Glutamatergic neuron (in vitro differentiated cells): ENCODE measurements around the gene PAK2. TPM values are rescaled to one million over a fixed set of nuclear protein-coding genes. Genes with fewer than 3 reads are reported as not detected.
A peak's percentile ranks its signal among the peaks of the same experiment; 100 is the strongest.

Experiments used
- DNase-seq: peaks from one replicate; pipeline ENCODE4 v3.0.0; 2022
- H3K27ac Mint-ChIP-seq: one replicate; pipeline ENCODE4 v1.8.0; 2020; ENCODE audit warnings: mild to moderate bottlenecking, mixed read lengths, inconsistent platforms; ENCODE audit not compliant: unreplicated experiment
- H3K27me3 Mint-ChIP-seq: one replicate; pipeline ENCODE4 v1.8.0; 2020; ENCODE audit warnings: mild to moderate bottlenecking, moderate library complexity, mixed read lengths, inconsistent platforms; ENCODE audit not compliant: unreplicated experiment
- H3K36me3 Mint-ChIP-seq: one replicate; pipeline ENCODE4 v1.8.0; 2020; ENCODE audit warnings: mild to moderate bottlenecking, mixed read lengths, inconsistent platforms; ENCODE audit not compliant: unreplicated experiment
- H3K4me1 Mint-ChIP-seq: one replicate; pipeline ENCODE4 v1.8.0; 2020; ENCODE audit warnings: mild to moderate bottlenecking, low read depth, mixed read lengths, inconsistent platforms; ENCODE audit not compliant: unreplicated experiment
- H3K4me3 Mint-ChIP-seq: one replicate; pipeline ENCODE4 v1.8.0; 2020; ENCODE audit warnings: mild to moderate bottlenecking, mixed read lengths, inconsistent platforms; ENCODE audit not compliant: unreplicated experiment
- H3K9me3 Mint-ChIP-seq: one replicate; pipeline ENCODE4 v1.8.0; 2020; ENCODE audit warnings: mild to moderate bottlenecking, moderate library complexity, mixed read lengths, inconsistent platforms; ENCODE audit not compliant: unreplicated experiment
- long read RNA-seq: library from polyadenylated mRNA; unstranded; transcript quantifications from one replicate; pipeline ENCODE4 v2.0.0, GENCODE V29; 2020; ENCODE audit not compliant: unreplicated experiment
- total RNA-seq: library from RNA; stranded (reverse); fragmentation: NEBNext Ultra II Directional; extraction: Animal tissue kit (Norgen Biotek cat#: 25700); gene quantifications from one replicate; pipeline ENCODE4 v1.2.1, GENCODE V29; 2021; ENCODE audit not compliant: unreplicated experiment
- TF ChIP-seq, protein P1 (sequence below): fragments of 200-600 bp; sonication (generic); IDR thresholded peaks from one replicate; pipeline ENCODE4 v1.5.0; 2021; ENCODE audit not compliant: partially characterized antibody, unreplicated experiment

The PAK2 gene
- 128 TPM for total RNA-seq
- long read RNA-seq, full-length matches to known transcripts = 6 of 19 reads
- long read RNA-seq, partial matches to known transcripts = 10 of 19 reads
- long read RNA-seq, other reads (novel, unspliced or antisense) = 3 of 19 reads

DNA sequence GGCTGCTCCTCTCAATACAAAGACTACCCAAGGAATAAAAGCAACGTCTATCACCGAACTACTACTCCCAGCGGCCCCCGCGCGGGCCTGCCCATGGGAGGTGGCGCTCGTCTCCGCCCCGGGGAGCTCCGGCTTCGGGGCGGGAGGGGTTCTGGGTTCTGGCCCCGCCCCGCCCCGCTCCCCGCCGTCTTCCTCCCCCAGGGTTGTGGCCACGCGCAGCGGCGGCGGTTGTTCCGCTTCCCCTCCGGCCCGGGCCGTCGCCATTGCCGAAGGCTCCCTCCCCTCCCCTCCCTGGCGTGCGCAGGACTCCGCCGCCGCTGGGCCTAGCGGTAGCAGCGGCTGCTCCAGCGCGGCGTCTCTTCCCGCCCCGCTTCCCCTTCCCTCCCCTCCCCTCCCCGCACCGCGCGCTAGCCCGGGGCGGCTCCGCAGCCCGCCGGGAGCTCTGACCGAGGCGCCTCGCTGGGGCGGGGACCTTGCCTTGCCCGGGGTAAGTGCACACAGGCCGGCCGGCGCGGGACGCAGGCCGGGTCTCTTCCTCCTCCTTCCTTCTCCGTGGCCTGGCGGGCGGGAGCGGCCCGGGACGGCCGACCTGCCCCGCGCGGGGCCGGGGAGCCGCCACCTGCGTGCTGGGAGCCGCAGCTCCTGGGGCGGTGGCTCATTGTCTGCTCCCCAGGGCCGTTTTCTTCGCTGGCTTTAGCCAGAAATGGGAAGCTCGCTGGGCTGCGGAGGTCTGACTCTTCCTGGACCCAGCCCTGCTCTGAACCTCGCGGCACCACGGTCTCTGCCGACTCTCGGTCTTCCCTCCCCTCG, at the start of gene PAK2:
Gene PAK2 (plus strand): TSS at position 187 of the 810 bp plus-strand sequence. CDS start 42,790 bp downstream, outside the sequence.
- Mint-ChIP-seq H3K9me3 (peaks cover 9% of the 10 kb centered on the region), H3K36me3 (peaks cover 6% of the 10 kb centered on the region), H3K4me3 (peak within 1 kb of the TSS; percentile 96), H3K27me3 (peaks cover 7% of the 10 kb centered on the region), H3K4me1 (peaks cover 7% of the 10 kb centered on the region), H3K27ac (peak within 1 kb of the TSS; percentile 96)
- peak; percentile 90 for DNase-seq
- TF ChIP-seq, protein P1, sequence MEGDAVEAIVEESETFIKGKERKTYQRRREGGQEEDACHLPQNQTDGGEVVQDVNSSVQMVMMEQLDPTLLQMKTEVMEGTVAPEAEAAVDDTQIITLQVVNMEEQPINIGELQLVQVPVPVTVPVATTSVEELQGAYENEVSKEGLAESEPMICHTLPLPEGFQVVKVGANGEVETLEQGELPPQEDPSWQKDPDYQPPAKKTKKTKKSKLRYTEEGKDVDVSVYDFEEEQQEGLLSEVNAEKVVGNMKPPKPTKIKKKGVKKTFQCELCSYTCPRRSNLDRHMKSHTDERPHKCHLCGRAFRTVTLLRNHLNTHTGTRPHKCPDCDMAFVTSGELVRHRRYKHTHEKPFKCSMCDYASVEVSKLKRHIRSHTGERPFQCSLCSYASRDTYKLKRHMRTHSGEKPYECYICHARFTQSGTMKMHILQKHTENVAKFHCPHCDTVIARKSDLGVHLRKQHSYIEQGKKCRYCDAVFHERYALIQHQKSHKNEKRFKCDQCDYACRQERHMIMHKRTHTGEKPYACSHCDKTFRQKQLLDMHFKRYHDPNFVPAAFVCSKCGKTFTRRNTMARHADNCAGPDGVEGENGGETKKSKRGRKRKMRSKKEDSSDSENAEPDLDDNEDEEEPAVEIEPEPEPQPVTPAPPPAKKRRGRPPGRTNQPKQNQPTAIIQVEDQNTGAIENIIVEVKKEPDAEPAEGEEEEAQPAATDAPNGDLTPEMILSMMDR = no peak

DNA sequence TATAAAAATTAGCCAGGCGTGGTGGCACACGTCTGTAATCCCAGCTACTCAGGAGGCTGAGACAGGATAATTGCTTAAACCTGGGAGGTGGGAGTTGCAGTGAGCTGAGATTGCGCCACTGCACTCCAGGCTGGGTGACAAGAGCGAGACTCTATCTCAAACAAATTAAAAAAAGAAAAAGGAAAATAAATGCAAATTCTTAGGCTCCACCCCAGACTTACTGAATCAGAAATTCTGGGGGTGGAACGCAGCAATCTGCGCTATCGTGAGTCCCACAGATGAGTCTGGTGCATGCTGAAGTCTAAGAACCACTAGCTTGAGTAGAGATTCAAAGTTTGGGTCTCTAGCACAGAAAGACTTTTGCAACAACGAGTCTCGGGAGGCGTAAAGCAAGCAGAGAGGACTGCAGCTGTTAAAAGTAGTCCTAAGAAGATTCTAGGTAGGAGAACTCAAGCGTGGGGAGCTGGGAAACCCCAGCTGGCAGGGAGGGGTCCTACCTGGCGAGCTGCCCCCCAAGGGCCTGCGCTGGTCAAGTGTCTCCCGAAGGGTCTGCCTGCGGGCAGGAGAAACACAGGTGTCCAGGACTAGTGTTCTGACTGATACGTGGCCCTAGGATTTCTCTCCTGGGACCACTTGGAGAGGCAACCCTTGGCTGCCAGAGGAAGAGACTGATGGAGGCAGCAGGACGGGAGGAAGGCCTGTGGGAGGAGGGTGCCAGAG, 49.6 kb upstream of the PAK2 start:
- no peaks in the 10 kb centered on the region for H3K9me3 Mint-ChIP-seq
- H3K36me3 Mint-ChIP-seq = no peaks in the 10 kb centered on the region
- no peak overlapping the region for H3K4me3 Mint-ChIP-seq
- DNase-seq = no peak
- no peak overlapping the region for H3K27ac Mint-ChIP-seq
- H3K4me1 Mint-ChIP-seq = peaks cover 9% of the 10 kb centered on the region
- no peaks in the 10 kb centered on the region for H3K27me3 Mint-ChIP-seq
- TF ChIP-seq, protein P1 = no peak

GRCh38 chr3:196691386-196691785, 48.3 kb upstream of the PAK2 start:
- Mint-ChIP-seq H3K36me3 (no peaks in the 10 kb centered on the region), H3K27ac (no peak overlapping the region), H3K9me3 (no peaks in the 10 kb centered on the region), H3K4me3 (no peak overlapping the region), H3K4me1 (peaks cover 9% of the 10 kb centered on the region), H3K27me3 (no peaks in the 10 kb centered on the region)
- DNase-seq = no peak
- TF ChIP-seq, protein P1 = no peak

- no peaks in the 10 kb centered on the region for H3K36me3 Mint-ChIP-seq
- H3K27me3 Mint-ChIP-seq = no peaks in the 10 kb centered on the region
- no peak for DNase-seq
- no peaks in the 10 kb centered on the region for H3K9me3 Mint-ChIP-seq
- H3K27ac Mint-ChIP-seq = no peak overlapping the region
- H3K4me3 Mint-ChIP-seq = no peak overlapping the region
- H3K4me1 Mint-ChIP-seq = no peaks in the 10 kb centered on the region
- TF ChIP-seq, protein P1 = no peak
Observed at GRCh38 chr3:196694202-196694638, 45.4 kb upstream of the PAK2 start.
